ENCODE results near the gene GPR153.
A peak's percentile ranks its signal among the peaks of the same experiment; 100 is the strongest.

The GPR153 gene

GRCh38 chr1:6268415-6268814 is 7.5 kb upstream of the GPR153 start:
- no peak for DNase-seq

DNA sequence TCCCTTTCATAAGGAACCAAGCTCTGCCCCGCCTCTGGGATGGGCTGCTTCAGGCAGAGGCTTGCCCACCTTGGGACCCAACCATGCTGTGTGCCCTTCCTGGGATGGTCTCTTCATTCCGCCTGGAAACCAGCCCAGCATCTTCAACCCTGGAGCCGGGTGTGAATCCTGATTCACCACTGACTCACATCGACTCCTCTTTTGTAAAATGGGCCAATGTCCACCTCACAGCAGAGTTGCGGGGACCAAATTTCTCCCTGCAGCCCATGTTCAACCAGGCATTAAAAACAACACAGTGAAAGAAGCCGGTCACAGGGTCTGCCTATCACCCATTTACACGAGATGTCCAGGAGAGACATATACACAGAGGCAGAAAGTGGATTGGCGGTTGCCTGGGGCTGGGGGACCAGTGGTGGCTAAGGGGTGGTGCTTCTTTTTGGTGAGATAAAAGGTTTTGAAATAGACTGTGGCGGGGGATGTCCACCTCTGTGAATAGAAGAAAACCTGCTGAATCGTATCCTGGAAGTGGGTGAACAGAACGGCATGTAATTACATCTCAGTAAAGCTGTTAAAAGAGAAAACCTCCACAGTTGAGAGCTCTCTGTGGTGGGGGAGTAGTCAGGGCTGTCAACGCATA is 6.9 kb upstream of the GPR153 start:
- DNase-seq: no peak

- DNase-seq: no peak
These were observed 5.7 kb upstream of the GPR153 start for GRCh38 chr1:6266641-6267040.

DNA sequence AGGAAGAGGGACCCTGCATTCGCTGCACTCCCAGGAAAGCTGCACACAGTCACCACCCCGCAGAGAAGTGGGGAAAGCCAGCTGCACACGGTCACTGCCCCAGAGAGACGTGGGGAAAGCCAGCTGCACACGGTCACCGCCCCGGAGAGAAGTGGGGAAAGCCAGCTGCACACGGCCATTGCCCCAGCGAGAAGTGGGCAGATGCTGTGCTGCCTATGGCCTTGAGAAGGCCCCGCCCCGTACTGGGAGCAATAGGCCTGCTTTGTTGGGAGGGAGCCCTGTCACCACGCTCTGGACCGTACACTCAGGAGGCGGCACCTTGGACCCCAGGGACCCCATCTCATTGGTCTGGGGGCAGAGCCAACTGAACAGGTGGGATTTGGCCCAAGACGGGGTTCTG is 4.3 kb upstream of the GPR153 start:
- DNase-seq: no peak

- no peak for DNase-seq
These were observed 2.8 kb upstream of the GPR153 start for GRCh38 chr1:6263716-6264115.

DNA sequence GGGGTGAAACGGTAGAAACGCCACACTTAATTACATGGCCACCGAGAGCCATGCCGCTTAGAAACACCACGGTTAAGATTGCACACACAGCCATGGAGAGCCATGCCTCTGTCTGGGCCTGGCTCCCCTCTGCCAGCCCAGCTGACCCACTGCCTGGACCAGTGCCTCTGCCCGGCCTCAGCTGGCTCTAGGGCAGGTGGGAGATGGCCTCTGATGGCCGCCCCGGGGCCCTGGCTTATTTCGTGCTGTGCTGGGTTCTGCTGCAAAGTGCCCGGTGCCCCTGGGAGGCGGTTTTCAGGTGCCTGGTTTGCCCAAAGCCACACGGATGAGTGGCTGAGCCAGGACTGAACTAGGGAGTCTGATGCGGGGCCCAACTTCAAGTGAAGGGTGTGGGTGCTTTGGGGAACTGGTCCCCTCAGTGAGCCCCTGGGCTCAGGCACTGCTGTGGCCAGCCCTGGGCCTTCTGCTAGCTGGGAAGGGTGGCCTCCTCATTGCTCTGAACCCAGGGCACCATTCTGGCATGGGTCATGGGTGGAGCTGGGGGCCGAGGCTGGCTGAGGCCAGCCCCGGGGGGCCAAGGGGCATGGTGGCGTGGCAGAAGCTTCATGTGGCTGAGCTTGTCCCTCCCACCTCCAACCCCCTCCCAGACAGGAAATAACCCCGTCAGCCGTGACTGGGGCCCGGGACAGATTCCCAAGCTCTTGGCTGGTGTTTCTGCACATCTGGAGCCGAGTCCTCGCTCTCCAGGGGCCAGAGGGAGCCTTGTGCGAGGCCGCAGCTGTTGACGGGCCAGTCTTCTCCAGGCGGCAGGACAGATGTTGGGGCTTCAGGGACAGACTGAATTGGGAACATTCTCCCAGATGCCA is 1.9 kb upstream of the GPR153 start:
- no peak for DNase-seq

DNA sequence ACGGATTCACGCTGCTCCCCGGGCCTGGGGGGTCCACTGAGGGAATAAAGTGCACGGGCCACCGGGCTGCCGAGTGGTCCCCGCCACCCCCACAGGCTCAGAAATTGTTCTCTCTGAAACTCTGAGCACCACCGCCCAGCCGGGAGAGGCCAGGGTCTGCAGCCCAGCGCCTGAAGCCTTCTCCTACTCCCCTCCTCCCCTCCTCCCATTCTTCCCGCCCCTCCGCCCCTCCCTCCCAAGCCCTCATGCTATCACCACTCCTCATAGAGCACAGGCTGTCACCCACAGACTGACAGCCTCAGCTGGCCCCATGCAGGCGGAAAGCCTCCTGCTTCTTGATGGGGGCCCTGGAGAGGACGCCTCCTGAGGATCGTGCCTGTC is 707 bp upstream of the GPR153 start:
- no peak for DNase-seq

GRCh38 chr1:6260433-6260934 is 414 bp downstream of the GPR153 start:
- DNase-seq: no peak

GRCh38 chr1:6259491-6260362 is 1.2 kb downstream of the GPR153 start:
- peak; percentile 71 for DNase-seq

- no peak for DNase-seq
These were observed 2.2 kb downstream of the GPR153 start for GRCh38 chr1:6258675-6259074.

GRCh38 chr1:6257541-6258069 is 3.3 kb downstream of the GPR153 start:
- DNase-seq: no peak

DNA sequence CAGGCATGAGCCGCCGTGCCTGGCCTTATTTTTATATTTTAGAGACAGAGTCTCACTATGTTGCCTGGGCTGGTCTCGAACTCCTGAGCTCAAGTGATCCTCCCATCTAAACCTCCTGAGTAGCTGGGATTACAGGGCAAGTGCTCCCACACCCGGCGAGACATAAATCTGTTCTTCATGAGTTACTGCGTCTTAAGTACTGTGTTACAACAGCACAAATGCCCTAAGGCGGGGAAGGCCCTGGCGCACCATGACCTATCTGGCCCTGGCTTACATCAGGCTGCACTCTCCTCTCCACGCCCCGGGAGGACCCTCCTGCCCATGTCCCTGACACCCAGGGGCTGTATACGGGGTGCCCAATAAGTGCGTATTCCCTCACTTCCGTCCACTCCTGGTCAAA is 4.3 kb downstream of the GPR153 start:
- no peak for DNase-seq

GRCh38 chr1:6254691-6255090 is 6.2 kb downstream of the GPR153 start:
- DNase-seq: no peak

DNA sequence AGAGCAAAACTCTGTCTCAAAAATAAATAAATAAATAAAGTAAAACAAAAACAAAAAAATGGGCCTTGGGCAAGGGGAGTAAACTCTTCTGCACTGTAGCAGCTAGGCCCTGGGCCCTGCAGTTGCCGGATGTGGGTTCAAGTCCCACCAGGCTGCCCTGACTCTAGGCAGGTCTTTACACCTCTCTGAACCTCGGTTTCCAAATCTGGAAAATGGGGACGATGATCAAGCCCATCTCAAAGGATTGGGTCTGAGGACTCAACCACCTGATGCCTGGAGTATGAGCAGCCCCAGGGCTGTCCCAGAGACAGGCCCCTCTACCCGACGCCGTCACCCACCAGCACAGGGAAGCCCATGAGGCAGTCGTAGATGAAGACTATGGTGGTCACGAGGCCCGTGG is 7.5 kb downstream of the GPR153 start:
- DNase-seq: no peak

DNA sequence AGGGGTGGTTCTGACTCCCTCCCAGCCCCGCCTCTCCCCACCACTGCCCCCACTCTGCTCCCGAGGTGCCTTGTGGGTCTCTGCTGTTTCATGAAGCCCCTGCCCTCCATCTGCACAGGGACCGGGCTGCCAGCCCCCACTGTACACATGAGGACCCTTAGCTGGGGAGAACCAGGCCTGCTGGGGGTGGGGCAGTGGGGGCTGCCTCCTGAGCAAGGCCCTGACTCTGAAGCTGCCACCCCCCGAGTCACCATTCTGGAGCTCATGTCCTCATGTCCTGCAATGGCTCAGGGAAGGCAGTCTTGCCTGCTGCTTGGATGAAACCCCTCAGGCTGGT is 8.6 kb downstream of the GPR153 start:
- no peak for DNase-seq

DNA sequence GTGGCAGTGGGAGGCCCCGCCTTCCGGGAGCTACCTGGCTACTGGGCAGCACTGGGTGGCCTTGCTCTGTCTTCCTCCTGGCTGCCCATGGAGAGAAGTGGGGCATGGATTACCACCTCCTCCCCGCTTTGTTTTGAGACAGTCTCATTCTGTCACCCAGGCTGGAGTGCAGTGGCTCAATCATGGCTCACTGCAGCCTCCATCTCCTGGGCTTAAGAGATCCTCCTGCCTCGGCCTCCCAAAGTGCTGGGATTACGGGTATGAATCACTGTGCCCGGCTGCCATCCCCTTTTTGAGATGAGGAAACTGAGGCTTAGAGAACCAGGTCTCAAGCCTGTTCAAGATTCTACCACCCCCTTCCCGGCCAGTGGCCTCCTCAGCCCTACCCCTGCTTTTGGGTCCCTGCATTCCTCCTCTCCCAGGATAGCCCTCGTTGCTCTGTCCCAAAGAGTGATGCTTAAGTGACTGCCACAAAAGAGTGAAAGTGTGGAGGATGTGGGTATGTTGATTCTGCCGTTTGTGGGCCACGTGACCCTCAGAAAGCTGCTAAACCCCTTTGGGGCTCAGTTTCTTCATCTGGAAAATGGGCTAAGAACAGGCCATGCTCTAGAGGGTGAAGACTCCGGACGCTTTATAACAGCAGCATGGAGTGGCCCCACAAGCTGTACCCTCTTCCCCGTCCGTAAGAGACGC is 9.1 kb downstream of the GPR153 start:
- no peak for DNase-seq

GRCh38 chr1:6251233-6251632 is 9.7 kb downstream of the GPR153 start:
- no peak for DNase-seq

DNA sequence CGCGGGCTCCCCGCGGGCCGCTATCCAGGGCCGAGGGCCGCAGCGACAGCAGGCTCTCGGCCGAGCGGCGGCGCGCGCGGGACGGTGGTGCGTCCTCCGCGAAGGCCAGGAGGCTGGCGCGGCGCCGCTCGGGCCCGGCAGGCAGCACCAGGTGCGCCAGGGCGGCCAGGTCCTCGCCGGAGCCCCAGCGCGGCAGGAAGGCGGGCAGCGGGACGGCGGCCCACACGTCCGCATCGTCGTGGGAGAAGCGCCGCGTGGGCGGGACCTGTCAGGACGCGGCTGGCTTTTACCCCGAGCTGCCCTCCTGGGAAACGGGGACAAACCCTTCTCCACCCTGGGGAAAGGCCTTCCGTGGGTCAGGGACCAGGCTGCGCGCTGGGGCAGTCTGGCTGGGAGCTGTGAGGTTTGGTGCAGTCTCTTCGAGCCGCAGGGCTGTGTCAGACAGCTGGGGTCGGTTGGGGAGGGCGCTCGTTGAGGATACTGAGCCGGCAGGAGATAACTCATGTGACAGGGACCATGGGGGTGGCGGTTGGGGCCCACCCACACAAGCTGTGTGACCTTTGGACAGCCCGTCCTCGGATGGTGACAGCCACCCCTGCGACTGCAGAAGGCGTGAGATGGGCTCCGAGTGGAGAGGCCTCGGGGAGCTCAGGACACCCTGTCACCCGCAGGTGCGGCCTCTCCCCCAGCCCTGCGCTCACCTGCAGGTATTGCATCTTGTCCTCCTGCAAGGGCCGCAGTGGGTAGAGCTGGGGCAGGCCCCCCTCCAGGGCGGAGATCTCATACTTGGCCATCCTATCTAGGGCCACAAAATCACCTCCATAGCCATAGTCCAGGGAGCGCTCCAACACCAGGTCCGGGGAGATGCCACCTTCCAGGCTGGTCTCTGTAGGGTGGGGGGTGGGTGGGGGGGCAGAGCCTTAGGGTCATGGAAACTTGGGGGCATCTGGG is 10.9 kb downstream of the GPR153 start:
- no peak for DNase-seq

DNA sequence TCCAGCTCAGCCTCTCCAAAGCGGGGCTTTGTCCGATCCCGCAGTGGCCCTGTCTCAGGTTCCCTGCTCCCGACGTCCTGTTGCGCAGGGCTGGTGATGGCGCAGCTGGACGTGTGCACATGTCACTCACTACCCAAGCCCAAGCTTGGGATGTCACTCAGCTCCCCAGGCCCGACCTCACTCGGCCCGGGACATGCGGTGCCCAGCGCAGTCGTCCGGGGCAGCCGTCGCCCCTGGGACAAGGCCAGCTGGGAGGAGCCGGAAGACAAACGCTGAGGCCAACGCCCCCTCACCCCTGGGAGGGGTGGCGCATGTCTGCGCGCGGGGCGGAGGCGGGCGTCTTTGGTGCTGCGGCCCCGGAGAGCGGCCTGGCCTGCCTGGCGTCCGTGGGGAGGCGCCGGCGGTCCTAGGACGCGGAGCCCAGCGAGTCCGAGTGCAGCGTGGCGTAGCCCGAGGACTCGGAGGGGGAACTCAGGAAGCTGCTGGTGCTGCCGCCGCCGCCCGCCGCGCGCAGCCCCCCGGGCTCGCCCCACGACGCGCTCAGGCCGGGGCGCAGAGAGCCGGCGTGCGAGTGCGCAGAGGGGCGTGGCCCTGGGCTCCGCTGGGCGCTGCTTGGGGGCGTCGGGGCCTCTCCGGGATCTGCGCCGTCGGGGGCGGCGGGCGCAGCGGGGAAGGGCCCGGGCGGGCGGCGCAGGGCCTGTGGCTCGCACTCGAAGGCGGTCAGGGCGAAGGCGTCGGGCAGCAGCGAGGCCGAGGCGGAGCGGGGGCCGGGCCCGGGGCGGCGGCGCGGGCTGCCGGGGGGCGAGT is 11.8 kb downstream of the GPR153 start:
- DNase-seq: no peak

- no peak for DNase-seq
These were observed 12.6 kb downstream of the GPR153 start for GRCh38 chr1:6248161-6248776.
